Suprapubic skin (tissue), 4 donors: Measurements from ENCODE around the gene KCTD1. TPM values are rescaled to one million over a fixed set of nuclear protein-coding genes. Genes with fewer than 3 reads are reported as not detected.

Experiments used
- DNase-seq, 2 donors: peaks; one replicate each; pipeline ENCODE4 v3.0.0-alpha.2; 2019; ENCODE audit warnings: low spot score in 2 of 2
- H3K27ac ChIP-seq: fragments of 200-600 bp; sonication (generic); one replicate; pipeline ENCODE4 v1.5.1; 2019
- H3K27me3 ChIP-seq: fragments of 200-600 bp; sonication (generic); one replicate; pipeline ENCODE4 v1.5.1; 2019
- H3K36me3 ChIP-seq: fragments of 200-600 bp; sonication (generic); one replicate; pipeline ENCODE4 v1.5.1; 2019
- H3K4me1 ChIP-seq: fragments of 200-600 bp; sonication (generic); one replicate; pipeline ENCODE4 v1.5.1; 2019
- H3K4me3 ChIP-seq: fragments of 200-600 bp; sonication (generic); one replicate; pipeline ENCODE4 v1.5.1; 2019; ENCODE audit warnings: mild to moderate bottlenecking
- H3K9me3 ChIP-seq: fragments of 200-600 bp; sonication (generic); one replicate; pipeline ENCODE4 v1.5.1; 2019
- EP300 ChIP-seq: sonication (generic); formaldehyde crosslinking; IDR thresholded peaks from one replicate; pipeline ENCODE4 v1.6.1; 2017; ENCODE audit warnings: antibody characterized with exemption
- POLR2A ChIP-seq, 2 donors: fragments of 450-650 bp; IDR thresholded peaks; one replicate each; pipeline ENCODE4 v1.6.1; 2017; ENCODE audit warnings: antibody characterized with exemption in 2 of 2, mild to moderate bottlenecking in 2 of 2, moderate library complexity in 2 of 2
- POLR2AphosphoS5 ChIP-seq, 3 donors: sonication (generic); formaldehyde crosslinking; IDR thresholded peaks; one replicate each; pipeline ENCODE4 v1.6.1; 2017; ENCODE audit warnings: antibody characterized with exemption in 3 of 3
- WGBS: methylation state at CpG from one replicate; pipeline ENCODE4 v1.1.5; 2018; 5-methylcytosine and 5-hydroxymethylcytosine counted together
- total RNA-seq, 4 donors: library from RNA; depleted of rRNA; stranded (reverse); fragments of >200 nt; gene quantifications; one replicate each; pipeline ENCODE4 v1.1.0, GENCODE V29; 2016
- TF ChIP-seq, protein P1 (sequence below), 2 donors: fragments of 200-600 bp in 1 of 2; fragments of 450-650 bp in 1 of 2; sonication (generic) in 1 of 2; IDR thresholded peaks; one replicate each; pipeline ENCODE4 v1.5.1; 2016 to 2019; ENCODE audit warnings: antibody characterized with exemption in 2 of 2, mild to moderate bottlenecking in 1 of 2, moderate library complexity in 1 of 2

The KCTD1 gene
- total RNA-seq, 4 donors from 2014 or later = 31.9 to 104 (median 69.7) TPM

DNA sequence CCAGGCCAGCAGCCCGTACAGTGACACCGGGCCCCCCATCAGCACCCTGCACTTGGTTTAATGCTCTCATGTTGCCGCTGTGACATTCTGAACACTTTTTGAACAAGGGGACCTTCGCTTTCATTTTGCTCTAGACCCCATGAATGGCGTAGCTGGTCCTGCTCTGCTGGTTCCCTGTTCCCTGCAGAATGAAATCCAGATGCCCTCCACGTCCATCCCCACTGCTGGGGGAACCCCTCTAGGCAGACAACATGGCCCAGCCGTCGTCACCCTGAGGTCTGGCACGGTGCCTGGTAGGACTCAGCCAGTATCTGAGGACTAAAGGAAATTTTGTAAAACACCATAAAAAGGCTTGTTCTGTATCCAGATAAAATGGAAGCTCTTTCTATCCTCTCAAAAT lies 128.6 kb downstream of the KCTD1 start:
- TF ChIP-seq, protein P1, sequence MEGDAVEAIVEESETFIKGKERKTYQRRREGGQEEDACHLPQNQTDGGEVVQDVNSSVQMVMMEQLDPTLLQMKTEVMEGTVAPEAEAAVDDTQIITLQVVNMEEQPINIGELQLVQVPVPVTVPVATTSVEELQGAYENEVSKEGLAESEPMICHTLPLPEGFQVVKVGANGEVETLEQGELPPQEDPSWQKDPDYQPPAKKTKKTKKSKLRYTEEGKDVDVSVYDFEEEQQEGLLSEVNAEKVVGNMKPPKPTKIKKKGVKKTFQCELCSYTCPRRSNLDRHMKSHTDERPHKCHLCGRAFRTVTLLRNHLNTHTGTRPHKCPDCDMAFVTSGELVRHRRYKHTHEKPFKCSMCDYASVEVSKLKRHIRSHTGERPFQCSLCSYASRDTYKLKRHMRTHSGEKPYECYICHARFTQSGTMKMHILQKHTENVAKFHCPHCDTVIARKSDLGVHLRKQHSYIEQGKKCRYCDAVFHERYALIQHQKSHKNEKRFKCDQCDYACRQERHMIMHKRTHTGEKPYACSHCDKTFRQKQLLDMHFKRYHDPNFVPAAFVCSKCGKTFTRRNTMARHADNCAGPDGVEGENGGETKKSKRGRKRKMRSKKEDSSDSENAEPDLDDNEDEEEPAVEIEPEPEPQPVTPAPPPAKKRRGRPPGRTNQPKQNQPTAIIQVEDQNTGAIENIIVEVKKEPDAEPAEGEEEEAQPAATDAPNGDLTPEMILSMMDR (IDR thresholded peaks at IDR 0.05) = no peak
- DNase-seq = no peak
- H3K36me3 ChIP-seq = no peaks in the 10 kb centered on the region
- H3K4me1 ChIP-seq = no peaks in the 10 kb centered on the region
- no peak overlapping the region for H3K4me3 ChIP-seq
- no peaks in the 10 kb centered on the region for H3K9me3 ChIP-seq
- no peaks in the 10 kb centered on the region for H3K27me3 ChIP-seq
- WGBS = 77% methylated on average over 9 of the region's 9 CpGs
- H3K27ac ChIP-seq = no peak overlapping the region

DNA sequence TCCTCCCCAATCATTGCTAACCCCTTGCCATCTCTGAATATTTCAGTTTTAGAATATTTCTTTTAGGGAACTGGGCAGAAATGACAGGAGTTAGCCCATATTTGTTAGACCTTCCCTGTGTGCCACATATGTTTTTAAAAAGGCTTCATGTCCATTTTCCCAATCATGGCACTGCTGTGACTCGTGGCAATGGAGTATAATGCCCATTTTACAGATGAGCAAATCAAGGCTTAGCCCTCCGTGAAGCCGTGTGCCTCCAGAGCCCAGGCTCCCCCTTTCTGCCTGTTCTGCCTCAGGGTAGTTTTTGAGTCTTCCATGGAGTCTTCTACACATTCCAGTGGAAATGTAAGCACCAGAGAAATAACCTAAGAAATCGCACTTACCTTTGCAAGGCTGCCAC lies 130.1 kb downstream of the KCTD1 start:
- DNase-seq = no peak
- TF ChIP-seq POLR2AphosphoS5 (IDR thresholded peaks at IDR 0.05) (no peak), EP300 (no peak), POLR2A (IDR thresholded peaks at IDR 0.05) (no peak)
- 93% methylated on average over 4 of the region's 4 CpGs for WGBS
- no peak overlapping the region for H3K27ac ChIP-seq
- no peaks in the 10 kb centered on the region for H3K9me3 ChIP-seq
- H3K36me3 ChIP-seq = no peaks in the 10 kb centered on the region
- no peaks in the 10 kb centered on the region for H3K27me3 ChIP-seq
- H3K4me1 ChIP-seq = no peaks in the 10 kb centered on the region
- H3K4me3 ChIP-seq = no peak overlapping the region

DNA sequence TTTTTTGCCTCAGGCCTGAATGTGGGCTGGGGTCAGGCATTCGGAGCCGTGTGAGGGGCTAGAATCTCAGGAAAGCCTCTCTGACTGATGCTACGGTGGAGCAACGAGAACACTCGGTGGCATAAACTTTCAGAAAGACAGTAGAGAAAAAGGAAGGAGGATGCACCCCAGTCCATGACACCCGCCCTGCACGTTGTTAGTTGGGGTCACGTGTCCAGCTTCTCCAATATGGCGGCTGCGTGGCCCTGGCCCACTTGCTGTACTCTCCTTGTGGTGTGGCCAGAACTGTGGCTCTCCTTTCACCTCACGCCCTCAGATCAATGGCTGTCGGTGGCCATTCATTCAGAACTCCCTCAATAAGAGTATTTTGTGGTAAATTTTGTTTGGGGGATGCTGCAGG lies 131.2 kb downstream of the KCTD1 start:
- Histone ChIP-seq H3K36me3 (no peaks in the 10 kb centered on the region), H3K4me3 (no peak overlapping the region), H3K9me3 (no peaks in the 10 kb centered on the region), H3K27ac (no peak overlapping the region), H3K4me1 (no peaks in the 10 kb centered on the region), H3K27me3 (no peaks in the 10 kb centered on the region)
- TF ChIP-seq POLR2A (IDR thresholded peaks at IDR 0.05) = no peak
- TF ChIP-seq EP300 = no peak
- TF ChIP-seq, protein P1 (IDR thresholded peaks at IDR 0.05) = no peak
- no peak for TF ChIP-seq POLR2AphosphoS5 (IDR thresholded peaks at IDR 0.05)
- DNase-seq = no peak
- 95% methylated on average over 12 of the region's 12 CpGs for WGBS

DNA sequence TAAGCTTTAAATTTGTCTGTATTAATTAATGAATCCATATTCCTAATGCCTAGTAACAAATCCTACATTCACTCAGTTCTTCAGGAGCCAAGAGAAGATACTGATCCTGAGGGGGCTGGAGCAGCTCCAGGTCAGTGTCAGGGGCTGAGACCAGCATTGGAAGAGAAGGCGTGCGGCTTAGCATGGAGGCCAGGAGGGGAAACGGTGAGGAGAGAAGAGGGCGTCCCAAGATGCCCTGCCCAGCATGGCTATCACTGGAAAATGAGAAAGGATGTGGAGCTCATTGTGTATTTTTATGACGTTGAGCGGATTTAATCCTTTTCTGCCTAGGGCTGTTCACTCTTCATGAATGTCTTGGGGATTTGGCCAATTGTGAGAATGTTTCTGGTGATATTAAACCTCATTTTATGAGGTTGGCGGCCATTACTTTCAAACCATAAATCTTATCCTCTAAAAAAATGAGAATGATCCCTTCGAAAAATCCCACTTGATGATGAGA lies 131.7 kb downstream of the KCTD1 start:
- no peak for DNase-seq
- no peak overlapping the region for H3K27ac ChIP-seq
- WGBS = 76% methylated on average over 8 of the region's 8 CpGs

DNA sequence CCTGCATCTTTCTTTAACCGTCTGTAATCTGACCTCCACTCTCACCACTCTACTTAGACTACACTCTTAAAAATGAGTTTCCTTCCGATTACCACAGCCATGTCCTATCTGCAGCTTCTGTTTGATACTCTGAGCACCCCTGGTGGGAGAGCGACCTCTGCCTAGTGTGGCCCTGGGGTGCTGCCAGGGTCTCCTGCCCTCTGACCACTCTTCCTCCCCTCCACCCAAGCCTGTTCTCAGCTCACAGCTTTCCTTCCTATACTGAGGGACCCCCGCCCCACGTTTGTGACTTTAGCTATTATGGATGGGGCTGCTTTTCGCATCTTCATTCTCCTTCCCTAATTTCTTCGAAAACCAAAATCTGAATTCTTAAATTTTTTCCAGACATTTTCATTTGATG lies 132.7 kb downstream of the KCTD1 start:
- no peak for DNase-seq
- WGBS = 82% methylated on average over 7 of the region's 7 CpGs

More for the DNA sequence above, 131.7 kb downstream of the KCTD1 start:
- TF ChIP-seq EP300 (no peak), POLR2A (IDR thresholded peaks at IDR 0.05) (no peak), POLR2AphosphoS5 (IDR thresholded peaks at IDR 0.05) (no peak)
- TF ChIP-seq, protein P1 (IDR thresholded peaks at IDR 0.05) = no peak
- H3K36me3 ChIP-seq = no peaks in the 10 kb centered on the region
- no peak overlapping the region for H3K4me3 ChIP-seq
- H3K27me3 ChIP-seq = no peaks in the 10 kb centered on the region
- no peaks in the 10 kb centered on the region for H3K9me3 ChIP-seq
- H3K4me1 ChIP-seq = no peaks in the 10 kb centered on the region

More for the DNA sequence above, 132.7 kb downstream of the KCTD1 start:
- Histone ChIP-seq H3K27me3 (no peaks in the 10 kb centered on the region), H3K4me1 (no peaks in the 10 kb centered on the region), H3K27ac (no peak overlapping the region), H3K4me3 (no peak overlapping the region), H3K36me3 (no peaks in the 10 kb centered on the region), H3K9me3 (no peaks in the 10 kb centered on the region)
- TF ChIP-seq POLR2A (IDR thresholded peaks at IDR 0.05) = no peak
- TF ChIP-seq, protein P1 (IDR thresholded peaks at IDR 0.05) = no peak
- TF ChIP-seq POLR2AphosphoS5 (IDR thresholded peaks at IDR 0.05) = no peak
- no peak for TF ChIP-seq EP300
